HepG2 (cell line): ENCODE results near the gene TOP2A. TPM values are rescaled to one million over a fixed set of nuclear protein-coding genes. Genes with fewer than 3 reads are reported as not detected.

ENCODE experiments used
- ATRX ChIP-seq: sonication (generic); formaldehyde crosslinking; IDR thresholded peaks from 2 replicates; pipeline ENCODE4 v1.4.0; 2020; ENCODE audit warnings: missing genetic modification reagents, borderline replicate concordance
- CCDC6 ChIP-seq: sonication (generic); formaldehyde crosslinking; IDR thresholded peaks from 2 replicates; pipeline ENCODE4 v1.8.1; 2022; ENCODE audit warnings: mild to moderate bottlenecking, missing genetic modification reagents, moderate library complexity
- DNMT1 ChIP-seq: sonication (generic); formaldehyde crosslinking; IDR thresholded peaks from 2 replicates; pipeline ENCODE4 v1.5.1; 2020; ENCODE audit warnings: mild to moderate bottlenecking, missing genetic modification reagents
- EED ChIP-seq: sonication (generic); formaldehyde crosslinking; IDR thresholded peaks from 2 replicates; pipeline ENCODE4 v1.5.0; 2020; ENCODE audit warnings: mild to moderate bottlenecking, missing genetic modification reagents
- ELF4 ChIP-seq: sonication (generic); formaldehyde crosslinking; IDR thresholded peaks from 2 replicates; pipeline ENCODE4 v1.5.0; 2020; ENCODE audit warnings: missing genetic modification reagents, mild to moderate bottlenecking, moderate library complexity, borderline replicate concordance
- GMEB1 ChIP-seq: sonication (generic); formaldehyde crosslinking; IDR thresholded peaks from 2 replicates; pipeline ENCODE4 v1.5.1; 2020; ENCODE audit warnings: missing genetic modification reagents, mild to moderate bottlenecking, borderline replicate concordance
- MAF1 ChIP-seq: sonication (generic); formaldehyde crosslinking; IDR thresholded peaks from 2 replicates; pipeline ENCODE4 v1.5.0; 2020; ENCODE audit warnings: missing genetic modification reagents, borderline replicate concordance
- PATZ1 ChIP-seq: sonication (generic); formaldehyde crosslinking; IDR thresholded peaks from 2 replicates; pipeline ENCODE4 v1.4.0; 2020; ENCODE audit warnings: missing genetic modification reagents
- PAWR ChIP-seq: sonication (generic); formaldehyde crosslinking; IDR thresholded peaks from 2 replicates; pipeline ENCODE4 v1.4.0; 2020; ENCODE audit warnings: missing genetic modification reagents, mild to moderate bottlenecking, borderline replicate concordance
- PCBP1 ChIP-seq: fragments of 200-400 bp; formaldehyde crosslinking; IDR thresholded peaks from 2 replicates; pipeline ENCODE4 v1.6.1; 2017; ENCODE audit warnings: mild to moderate bottlenecking, low read depth, low read length, borderline replicate concordance
- SMYD3 ChIP-seq: sonication (generic); formaldehyde crosslinking; IDR thresholded peaks from 2 replicates; pipeline ENCODE4 v1.8.1; 2023; ENCODE audit warnings: mild to moderate bottlenecking, missing genetic modification reagents
- SPEN ChIP-seq: sonication (generic); formaldehyde crosslinking; IDR thresholded peaks from 2 replicates; pipeline ENCODE4 v1.5.1; 2020; ENCODE audit warnings: low read depth, mild to moderate bottlenecking, missing genetic modification reagents
- SRSF1 ChIP-seq: fragments of 200-400 bp; formaldehyde crosslinking; optimal IDR thresholded peaks from 2 replicates; pipeline ENCODE3; 2017; ENCODE audit warnings: mild to moderate bottlenecking, low read depth, low read length, moderate library complexity
- ZFP36L2 ChIP-seq: sonication (generic); formaldehyde crosslinking; IDR thresholded peaks from 2 replicates; pipeline ENCODE4 v1.4.0; 2020; ENCODE audit warnings: missing genetic modification reagents
- ZFP41 ChIP-seq: sonication (generic); formaldehyde crosslinking; IDR thresholded peaks from 2 replicates; pipeline ENCODE4 v1.4.0; 2020; ENCODE audit warnings: mild to moderate bottlenecking, missing genetic modification reagents, borderline replicate concordance
- ZFP62 ChIP-seq: sonication (generic); formaldehyde crosslinking; IDR thresholded peaks from 2 replicates; pipeline ENCODE4 v1.4.0; 2020; ENCODE audit warnings: missing genetic modification reagents
- ZNF292 ChIP-seq: sonication (generic); formaldehyde crosslinking; IDR thresholded peaks from 2 replicates; pipeline ENCODE4 v1.8.1; 2022; ENCODE audit warnings: mild to moderate bottlenecking, low read depth, missing genetic modification reagents, borderline replicate concordance
- ZSCAN12 ChIP-seq: sonication (generic); formaldehyde crosslinking; IDR thresholded peaks from 2 replicates; pipeline ENCODE4 v1.9.0; 2021; ENCODE audit warnings: mild to moderate bottlenecking, missing genetic modification reagents
- polyA plus RNA-seq, 8 experiments: library from polyadenylated mRNA; depleted of rRNA in 3 of 8; stranded (reverse) in 7 of 8; unstranded in 1 of 8; fragments of >200 nt; fragmentation: Illumina TruSeq in 4 of 8; extraction: Trizol in 4 of 8; gene quantifications; 2 replicates each; pipeline versions ENCODE4 v1.2.1 to v1.2.3, GENCODE V29; 2011 to 2016; ENCODE audit warnings: low read depth in 4 of 8, missing spikeins in 1 of 8, mixed read lengths in 1 of 8; ENCODE audit not compliant: insufficient read depth in 1 of 8
- total RNA-seq, 5 experiments: library from RNA; depleted of rRNA; stranded (reverse); fragments of >200 nt; fragmentation: Illumina TruSeq; extraction: Trizol; gene quantifications; 2 replicates each; pipeline ENCODE4 v1.2.3, GENCODE V29; 2016; ENCODE audit warnings: low read depth in 1 of 5
- TF ChIP-seq, protein P1 (sequence below): sonication (generic); formaldehyde crosslinking; conservative IDR thresholded peaks from 2 replicates; pipeline ENCODE4 v1.4.0; 2020; ENCODE audit warnings: missing genetic modification reagents
- TF ChIP-seq, protein P2 (sequence below), 2 experiments: sonication (generic) in 1 of 2; formaldehyde crosslinking in 1 of 2; IDR thresholded peaks; 2 replicates each; pipeline versions ENCODE4 v1.5.1 to v1.6.1; 2011 to 2020; ENCODE audit warnings: borderline replicate concordance in 1 of 2, low read depth in 1 of 2, low read length in 1 of 2, mild to moderate bottlenecking in 1 of 2, missing genetic modification reagents in 1 of 2, moderate library complexity in 1 of 2

TOP2A gene
- total and polyA plus RNA-seq, 2 of the 13 experiments (the other 11 are each of a cell fraction or from before 2014, with no cell fraction given), result 108 to 327 TPM

GRCh38 chr17:40358323-40359038 is 59.2 kb downstream of the TOP2A start (continued):
- TF ChIP-seq PATZ1 (CRISPR knock-in tag), result peak; percentile 48; the same call in 1 of the 2 replicates
- no peak for TF ChIP-seq PCBP1
- TF ChIP-seq SPEN (CRISPR knock-in tag), result no peak
- no peak for TF ChIP-seq ZFP36L2
- TF ChIP-seq ZSCAN12 (CRISPR knock-in tag), result no peak
- TF ChIP-seq, protein P1, sequence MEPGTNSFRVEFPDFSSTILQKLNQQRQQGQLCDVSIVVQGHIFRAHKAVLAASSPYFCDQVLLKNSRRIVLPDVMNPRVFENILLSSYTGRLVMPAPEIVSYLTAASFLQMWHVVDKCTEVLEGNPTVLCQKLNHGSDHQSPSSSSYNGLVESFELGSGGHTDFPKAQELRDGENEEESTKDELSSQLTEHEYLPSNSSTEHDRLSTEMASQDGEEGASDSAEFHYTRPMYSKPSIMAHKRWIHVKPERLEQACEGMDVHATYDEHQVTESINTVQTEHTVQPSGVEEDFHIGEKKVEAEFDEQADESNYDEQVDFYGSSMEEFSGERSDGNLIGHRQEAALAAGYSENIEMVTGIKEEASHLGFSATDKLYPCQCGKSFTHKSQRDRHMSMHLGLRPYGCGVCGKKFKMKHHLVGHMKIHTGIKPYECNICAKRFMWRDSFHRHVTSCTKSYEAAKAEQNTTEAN (CRISPR knock-in tag), result no peak
- no peak for TF ChIP-seq ELF4 (CRISPR knock-in tag)
- TF ChIP-seq SMYD3 (CRISPR knock-in tag), result no peak
- TF ChIP-seq EED (CRISPR knock-in tag), result no peak
- TF ChIP-seq GMEB1 (CRISPR knock-in tag), result no peak
- no peak; the same call in 1 of the 2 replicates for TF ChIP-seq CCDC6 (CRISPR knock-in tag)
- TF ChIP-seq ATRX (CRISPR knock-in tag), result no peak
- TF ChIP-seq, protein P2, sequence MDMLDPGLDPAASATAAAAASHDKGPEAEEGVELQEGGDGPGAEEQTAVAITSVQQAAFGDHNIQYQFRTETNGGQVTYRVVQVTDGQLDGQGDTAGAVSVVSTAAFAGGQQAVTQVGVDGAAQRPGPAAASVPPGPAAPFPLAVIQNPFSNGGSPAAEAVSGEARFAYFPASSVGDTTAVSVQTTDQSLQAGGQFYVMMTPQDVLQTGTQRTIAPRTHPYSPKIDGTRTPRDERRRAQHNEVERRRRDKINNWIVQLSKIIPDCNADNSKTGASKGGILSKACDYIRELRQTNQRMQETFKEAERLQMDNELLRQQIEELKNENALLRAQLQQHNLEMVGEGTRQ (IDR thresholded peaks at IDR 0.05; ENCODE audit: low read depth, low read length), result no peak
- TF ChIP-seq, protein P2 (CRISPR knock-in tag; IDR thresholded peaks at IDR 0.05; ENCODE audit: borderline replicate concordance), result no peak
- TF ChIP-seq SRSF1, result no peak
- no peak for TF ChIP-seq ZFP62 (CRISPR knock-in tag)
- no peak for TF ChIP-seq PAWR (CRISPR knock-in tag)
- TF ChIP-seq DNMT1 (CRISPR knock-in tag), result no peak
- TF ChIP-seq ZNF292 (CRISPR knock-in tag), result no peak
- no peak for TF ChIP-seq ZFP41 (CRISPR knock-in tag)
- no peak for TF ChIP-seq MAF1 (CRISPR knock-in tag)
